Fibroblast of the conjunctiva (primary cell): ENCODE measurements around the gene ABHD15.

Source experiments
- DNase-seq: peaks from one replicate; pipeline ENCODE4 v3.0.0-alpha.2; 2010; ENCODE audit warnings: low read depth

ABHD15 gene

GRCh38 chr17:29566473-29567303, at the start of gene ABHD15:
TSS of gene ABHD15 (minus strand) at chr17:29567037. CDS start at chr17:29566966, 71 bp downstream.
- DNase-seq: no peak

- peak; percentile 65 for DNase-seq
Measured at GRCh38 chr17:29615492-29616299, 48.9 kb upstream of the ABHD15 start.

- no peak for DNase-seq
Measured at GRCh38 chr17:29615048-29615385, 48.2 kb upstream of the ABHD15 start.

DNA sequence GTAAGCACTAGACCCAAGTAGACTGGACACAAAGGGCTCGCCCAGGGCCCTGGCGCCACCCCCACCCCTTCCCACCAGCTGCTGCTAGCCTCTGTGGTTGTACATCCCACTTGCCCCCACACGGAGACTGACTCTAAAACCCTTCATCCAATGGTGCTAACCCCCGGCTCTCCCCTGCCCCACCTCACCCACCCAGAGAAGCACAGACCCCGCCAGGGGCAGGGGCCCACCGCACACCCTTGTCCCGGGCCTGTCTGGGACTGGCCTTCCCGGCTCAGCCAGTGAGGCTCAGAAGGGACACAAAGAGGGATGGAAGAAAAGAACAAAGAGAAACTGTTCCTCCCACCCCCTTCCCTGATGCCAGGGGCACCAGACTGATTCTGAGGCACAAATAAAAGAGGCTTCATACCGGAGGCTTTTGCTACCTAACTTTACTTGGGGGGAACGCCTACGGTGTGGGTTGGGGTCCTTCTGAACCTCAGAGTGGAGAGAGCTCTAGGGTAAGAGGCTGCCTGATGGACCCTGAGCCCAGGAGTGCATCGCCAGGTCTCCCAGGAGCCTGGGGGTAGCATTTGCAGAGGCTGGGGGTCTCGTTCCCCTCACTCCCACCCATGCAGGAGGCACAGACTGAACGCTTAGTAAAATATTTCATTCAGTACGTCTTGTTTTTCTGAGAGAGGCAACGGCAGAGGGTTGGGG, 47.7 kb upstream of the ABHD15 start:
- no peak for DNase-seq

DNA sequence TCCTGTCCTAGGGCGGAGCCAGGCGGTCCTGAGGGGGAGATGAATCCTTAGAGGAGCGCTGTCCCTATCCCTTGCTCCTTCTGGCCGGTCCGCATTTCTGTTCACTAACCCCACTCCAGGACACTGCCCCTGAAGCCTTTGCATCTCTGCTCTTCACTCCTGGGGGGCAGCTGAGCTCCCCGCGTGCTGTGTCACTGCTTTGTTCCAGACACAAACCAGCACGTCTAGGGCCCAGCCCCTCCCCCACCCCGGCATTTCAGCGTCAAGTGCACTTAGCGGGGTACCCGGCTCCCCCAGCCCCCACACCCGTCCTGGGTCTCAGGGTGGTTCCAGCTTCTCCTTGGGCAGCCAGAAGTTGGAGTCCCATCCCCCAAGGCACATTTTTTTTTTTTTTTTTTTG, 47.0 kb upstream of the ABHD15 start:
- DNase-seq: no peak

DNA sequence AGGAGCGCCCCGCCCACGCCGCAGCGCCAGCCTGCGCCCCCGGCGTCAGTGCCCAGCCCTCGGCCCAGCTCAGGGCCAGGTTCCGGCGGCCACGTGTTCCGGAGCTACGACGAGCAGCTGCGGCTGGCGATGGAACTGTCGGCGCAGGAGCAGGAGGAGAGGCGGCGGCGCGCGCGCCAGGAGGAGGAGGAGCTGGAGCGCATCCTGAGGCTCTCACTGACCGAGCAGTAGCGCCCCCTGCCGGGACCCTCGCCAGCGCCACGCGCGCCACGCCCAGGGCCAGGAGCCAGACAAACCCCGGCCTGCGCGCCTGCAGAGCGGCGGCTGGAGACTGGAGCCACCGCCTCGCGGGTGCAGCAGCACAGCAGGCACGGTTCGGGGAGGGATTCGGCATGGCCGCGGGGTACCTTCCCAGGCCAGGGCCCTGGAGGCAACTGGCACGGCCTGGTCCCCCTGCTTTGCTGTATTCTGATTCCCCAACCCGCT, 46.6 kb upstream of the ABHD15 start:
- DNase-seq: peak; percentile 81

GRCh38 chr17:29612404-29613280, 45.8 kb upstream of the ABHD15 start:
- DNase-seq: no peak

DNA sequence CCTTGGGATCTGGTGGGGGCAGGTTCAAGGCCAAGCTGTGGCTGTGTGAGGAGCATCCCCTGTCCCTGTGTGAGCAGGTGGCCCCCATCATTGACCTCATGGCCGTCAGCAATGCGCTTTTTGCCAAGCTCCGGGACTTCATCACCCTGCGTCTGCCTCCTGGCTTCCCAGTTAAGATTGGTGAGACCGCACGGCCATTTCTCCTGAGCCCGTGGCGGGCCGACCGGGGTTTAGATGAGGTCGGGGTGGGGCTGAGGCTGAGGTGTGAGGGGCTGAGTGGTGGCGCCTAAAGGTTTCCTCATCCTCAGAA, 45.2 kb upstream of the ABHD15 start:
- DNase-seq: no peak

DNA sequence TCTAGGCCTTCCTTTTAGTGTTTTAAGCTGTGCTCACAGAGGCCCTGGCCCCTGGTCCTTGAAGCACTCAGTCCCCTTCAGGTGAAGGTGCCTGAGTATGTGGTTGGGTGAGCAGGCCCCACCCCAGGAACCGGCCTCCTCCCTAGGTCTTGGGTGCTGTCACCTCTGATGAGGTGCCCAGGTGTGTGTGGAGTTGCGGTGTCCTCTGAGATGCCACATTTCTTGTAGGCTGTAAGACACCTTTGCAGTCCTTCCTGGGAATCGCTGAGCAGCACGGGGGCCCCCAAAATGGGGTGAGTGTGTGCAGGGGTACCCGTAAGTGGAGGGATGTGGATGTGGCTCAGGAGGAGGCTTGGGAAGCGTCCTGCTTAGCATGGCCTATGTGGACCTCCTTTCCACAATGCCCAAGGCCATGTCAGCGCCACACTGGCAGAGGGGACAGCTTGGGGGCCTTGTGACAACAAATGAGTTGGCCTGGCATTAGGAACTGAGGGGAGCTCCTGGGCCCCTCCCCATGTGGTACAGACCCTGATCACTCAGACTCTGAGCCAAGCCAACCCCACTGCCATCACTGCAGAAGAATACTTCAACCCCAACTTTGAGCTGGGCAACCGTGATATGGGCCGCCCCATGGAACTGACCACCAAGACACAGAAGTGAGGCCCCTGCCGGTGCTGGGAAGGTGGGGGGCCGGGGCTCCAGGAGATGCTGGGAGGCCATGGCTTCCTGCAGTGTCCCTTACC, 44.7 kb upstream of the ABHD15 start:
- no peak for DNase-seq

DNA sequence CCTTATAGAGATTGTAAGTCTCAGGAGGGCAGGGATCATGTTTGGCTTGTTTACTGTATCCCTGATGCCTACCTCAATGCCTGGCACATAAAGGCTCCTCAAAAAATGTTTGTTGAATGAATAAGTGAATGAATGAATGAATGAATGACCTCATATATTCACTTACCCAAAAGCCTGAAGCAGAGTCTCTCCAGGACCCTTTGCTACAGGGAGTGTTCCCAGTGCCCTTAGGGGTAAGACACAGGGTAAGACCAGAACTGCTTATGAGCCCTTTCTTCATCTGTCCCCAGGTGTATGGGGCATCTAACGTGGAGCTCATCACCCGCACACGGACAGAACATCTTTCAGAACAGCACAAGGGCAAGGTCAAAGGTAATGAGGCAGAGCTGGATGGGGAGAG, 43.6 kb upstream of the ABHD15 start:
- no peak for DNase-seq

DNA sequence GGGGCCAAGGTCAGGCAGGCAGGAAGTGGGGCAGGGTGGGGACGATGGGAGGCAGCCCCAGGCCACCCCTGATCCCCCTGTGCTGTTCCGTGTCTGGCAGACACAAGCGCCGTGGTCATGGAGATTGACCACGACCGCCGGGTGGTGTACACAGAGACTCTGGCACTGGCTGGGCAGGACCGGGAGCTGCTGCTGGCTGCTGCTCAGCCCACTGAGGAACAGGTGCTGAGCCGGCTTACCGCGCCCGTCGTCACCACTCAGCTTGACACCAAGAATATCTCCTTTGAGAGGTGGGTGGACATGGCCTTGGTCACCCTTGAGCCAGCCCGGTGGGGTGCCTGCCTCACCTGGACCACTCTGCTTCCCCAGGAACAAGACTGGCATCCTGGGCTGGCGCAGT, 42.1 kb upstream of the ABHD15 start:
- no peak for DNase-seq

- DNase-seq: no peak
Measured at GRCh38 chr17:29607557-29608195, 40.8 kb upstream of the ABHD15 start.

DNA sequence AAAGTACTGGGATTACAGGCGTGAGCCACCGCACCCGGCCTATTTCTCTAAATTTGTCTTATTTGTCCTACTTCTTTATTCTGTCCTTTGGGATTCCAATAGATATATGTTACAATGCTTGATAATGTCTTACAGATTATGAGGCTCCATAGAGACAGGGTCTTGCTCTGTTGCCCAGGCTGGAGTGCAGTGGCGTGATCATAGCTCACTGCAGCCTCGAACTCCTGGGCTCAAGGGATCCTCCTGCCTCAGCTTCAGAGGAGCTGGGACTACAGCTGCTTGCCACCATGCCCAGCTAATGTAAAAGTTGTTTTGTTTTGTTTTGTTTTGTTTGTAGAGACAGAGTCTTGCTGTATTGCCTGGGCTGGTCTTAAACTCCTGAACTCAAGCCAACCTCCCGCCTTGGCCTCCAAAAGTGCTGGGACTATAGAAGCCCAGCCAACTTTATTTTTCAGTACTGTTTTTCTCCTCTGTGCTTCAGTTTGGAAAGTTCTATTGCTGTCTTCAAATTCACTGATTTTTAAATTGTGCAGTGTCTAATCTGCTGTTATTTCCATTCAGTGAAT, 36.4 kb upstream of the ABHD15 start:
- DNase-seq: no peak

- DNase-seq: no peak
Measured at GRCh38 chr17:29597361-29598172, 30.7 kb upstream of the ABHD15 start.

DNA sequence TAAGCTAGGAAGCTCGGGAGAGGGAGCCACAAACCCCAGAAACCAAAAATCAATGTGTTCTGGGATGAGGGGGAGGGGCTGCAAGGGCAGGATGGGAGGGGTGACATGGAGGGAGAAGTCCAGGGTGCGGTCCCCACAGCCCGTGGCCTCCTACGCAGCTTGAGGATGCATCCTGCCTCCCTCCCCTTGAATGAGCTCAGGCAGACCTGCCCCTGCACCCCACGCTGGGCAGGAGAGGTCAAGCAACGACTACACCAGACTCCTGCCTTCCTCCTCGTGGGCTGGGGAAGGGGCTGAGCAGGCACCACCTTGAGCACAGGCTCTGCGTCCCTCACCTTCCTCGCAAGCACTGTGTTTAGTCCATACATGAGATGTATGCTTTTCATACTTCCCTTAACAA, 30.0 kb upstream of the ABHD15 start:
- no peak for DNase-seq

- DNase-seq: no peak
Measured at GRCh38 chr17:29595943-29596774, 29.3 kb upstream of the ABHD15 start.

- no peak for DNase-seq
Measured at GRCh38 chr17:29595107-29595942, 28.5 kb upstream of the ABHD15 start.
